B cell (primary cell): Measurements from ENCODE around the gene LMAN1L. TPM values are rescaled to one million over a fixed set of nuclear protein-coding genes. Genes with fewer than 3 reads are reported as not detected.

Experiments
- ATAC-seq: fragments of 200-7000 bp; cut with Tn5 transposase; one replicate; pipeline ENCODE4 v1.10.0; 2021; ENCODE audit warnings: low read depth, mild to moderate bottlenecking, moderate number of reproducible peaks, moderate library complexity
- CTCF ChIA-PET: fragments of 350-600 bp; sonication (Branson Sonifier 250); formaldehyde crosslinking; loops from one replicate; lab custom pipeline; 2021; ENCODE audit warnings: antibody characterized with exemption, inconsistent platforms; lab: Charles Lee
- POLR2A ChIA-PET: fragments of 350-600 bp; sonication (Branson Sonifier 250); formaldehyde crosslinking; loops from one replicate; lab custom pipeline; 2021; ENCODE audit warnings: antibody characterized with exemption; lab: Charles Lee
- DNase-seq: peaks from one replicate; pipeline ENCODE4 v3.0.0; 2013
- H2AFZ ChIP-seq: 2 replicates; pipeline ENCODE4 v1.6.1; 2012; ENCODE audit warnings: mild to moderate bottlenecking, low read depth, low read length; ENCODE audit not compliant: insufficient read depth, poor library complexity, severe bottlenecking
- H3K27ac ChIP-seq, 2 donors: 1 replicate in 1 of 2; 2 replicates in 1 of 2; pipeline ENCODE4 v1.5.1; 2012 to 2013; ENCODE audit warnings: low read length in 2 of 2, mild to moderate bottlenecking in 2 of 2, moderate library complexity in 1 of 2
- H3K27me3 ChIP-seq, 4 experiments: fragments of 200-600 bp in 1 of 4; sonication (generic) in 1 of 4; replicated peaks in 1 of 4; 1 replicate in 2 of 4; 2 replicates in 2 of 4; pipeline versions ENCODE4 v1.6.1 to v1.7.0; 2013 to 2016; ENCODE audit warnings: low read length in 3 of 4, mild to moderate bottlenecking in 2 of 4, mixed read lengths in 1 of 4, moderate library complexity in 1 of 4; ENCODE audit not compliant: insufficient read depth in 4 of 4, control insufficient read depth in 3 of 4; ENCODE audit errors: control extremely low read depth in 1 of 4
- H3K36me3 ChIP-seq, 2 experiments: replicated peaks in 1 of 2; 1 replicate in 1 of 2; 2 replicates in 1 of 2; pipeline versions ENCODE4 v1.6.1 to v1.7.1; 2013; ENCODE audit warnings: low read length in 1 of 2; ENCODE audit not compliant: insufficient read depth in 2 of 2, control insufficient read depth in 1 of 2; ENCODE audit errors: control extremely low read depth in 1 of 2, extremely low read depth in 1 of 2
- H3K4me1 ChIP-seq, 2 donors: fragments of 200-600 bp in 1 of 2; sonication (generic) in 1 of 2; 1 replicate in 1 of 2; 2 replicates in 1 of 2; pipeline versions ENCODE4 v1.5.1 to v1.6.1; 2013 to 2017; ENCODE audit warnings: low read length in 2 of 2; ENCODE audit not compliant: control insufficient read depth in 2 of 2, insufficient read depth in 2 of 2
- H3K4me2 ChIP-seq: replicated peaks from 2 replicates; pipeline ENCODE3; 2012; ENCODE audit warnings: mild to moderate bottlenecking, low read depth, low read length; ENCODE audit not compliant: poor library complexity, severe bottlenecking
- H3K4me3 ChIP-seq, 5 experiments: fragments of 200-600 bp in 1 of 5; sonication (generic) in 1 of 5; 1 replicate in 3 of 5; 2 replicates in 2 of 5; pipeline versions ENCODE4 v1.5.1 to v1.7.0; 2011 to 2016; ENCODE audit warnings: low read length in 4 of 5, mild to moderate bottlenecking in 4 of 5, low read depth in 2 of 5, control low read depth in 1 of 5, moderate library complexity in 1 of 5; ENCODE audit not compliant: insufficient read depth in 1 of 5; ENCODE audit errors: control extremely low read depth in 1 of 5, extremely low read depth in 1 of 5
- H3K79me2 ChIP-seq: fragments of 200-600 bp; sonication (generic); one replicate; pipeline ENCODE4 v1.6.0; 2016; ENCODE audit warnings: low read length; ENCODE audit not compliant: control insufficient read depth, insufficient read depth
- H3K9ac ChIP-seq: fragments of 200-600 bp; sonication (generic); 2 replicates; pipeline ENCODE4 v1.6.1; 2017; ENCODE audit warnings: mild to moderate bottlenecking, low read length, moderate library complexity
- H3K9me3 ChIP-seq, 3 donors: one replicate each; pipeline versions ENCODE4 v1.6.1 to v1.7.1; 2013; ENCODE audit warnings: low read length in 2 of 3; ENCODE audit not compliant: control insufficient read depth in 2 of 3, insufficient read depth in 1 of 3; ENCODE audit errors: control extremely low read depth in 1 of 3
- H4K20me1 ChIP-seq: 2 replicates; pipeline ENCODE4 v1.6.0; 2012; ENCODE audit warnings: mild to moderate bottlenecking, low read length; ENCODE audit not compliant: insufficient read depth, control insufficient read depth, poor library complexity, severe bottlenecking
- H3K27ac Mint-ChIP-seq: one replicate; pipeline ENCODE4 v1.8.0; 2021; ENCODE audit warnings: mixed read lengths
- H3K27me3 Mint-ChIP-seq: one replicate; pipeline ENCODE4 v1.8.0; 2021; ENCODE audit warnings: mixed read lengths
- H3K4me1 Mint-ChIP-seq: one replicate; pipeline ENCODE4 v1.8.0; 2021; ENCODE audit warnings: mixed read lengths
- H3K4me3 Mint-ChIP-seq: one replicate; pipeline ENCODE4 v1.8.0; 2021; ENCODE audit warnings: mixed read lengths
- H3K9me3 Mint-ChIP-seq: one replicate; pipeline ENCODE4 v1.8.0; 2022; ENCODE audit warnings: mixed read lengths; ENCODE audit not compliant: insufficient read depth
- CTCF ChIP-seq: fragments of 200-600 bp; IDR thresholded peaks from one replicate; pipeline ENCODE4 v1.8.0; 2022; ENCODE audit warnings: antibody characterized with exemption, mild to moderate bottlenecking
- EZH2 ChIP-seq: IDR thresholded peaks from 2 replicates; pipeline ENCODE4 v1.6.1; 2012; ENCODE audit warnings: borderline replicate concordance, low read depth, mild to moderate bottlenecking, moderate library complexity, low read length; ENCODE audit not compliant: insufficient read depth, poor library complexity, severe bottlenecking
- WGBS: methylation state at CpG from one replicate; pipeline ENCODE4 v1.1.5; 2013; ENCODE audit warnings: missing lambda C conversion rate; ENCODE audit not compliant: insufficient coverage; 5-methylcytosine and 5-hydroxymethylcytosine counted together
- intact Hi-C: fragments of 100-400 bp; cut with micrococcal nuclease; formaldehyde crosslinking; loops from one replicate; pipeline ENCODE4 v1.10.0; 2022
- polyA plus RNA-seq: library from polyadenylated mRNA; depleted of rRNA; stranded (reverse); fragments of >200 nt; gene quantifications from 2 replicates; pipeline ENCODE4 v1.2.3, GENCODE V29; 2012
- total RNA-seq, 2 donors: library from RNA; stranded (reverse); fragments of 120-200 nt in 1 of 2; gene quantifications; 1 replicate in 1 of 2; 2 replicates in 1 of 2; pipeline versions ENCODE4 v1.2.3 to v1.2.4, GENCODE V29; 2013 to 2022

The LMAN1L gene
- total and polyA plus RNA-seq, 2 donors (not counting 1 experiment from before 2014, with no cell fraction given) = 0.60 to 1.1 TPM

GRCh38 chr15:74821091-74821789 is 8.6 kb downstream of the LMAN1L start:
- peak; percentile 74 for DNase-seq
- TF ChIP-seq CTCF = no peak
- POLR2A ChIA-PET = no interaction called here
- Histone ChIP-seq H3K36me3 (no peaks in the 10 kb centered on the region), H4K20me1 (no peaks in the 10 kb centered on the region), H3K79me2 (peaks cover 23% of the 10 kb centered on the region), H3K4me3 (peak overlapping the region in 3 of 5 experiments; percentile 11 to 25 (median 22)), H3K27ac (no peak overlapping the region), H3K4me1 (peaks cover 35 to 40% of the 10 kb centered on the region in 2 donors), H3K27me3 (peaks cover 0 to 22% (median 6%) of the 10 kb centered on the region in 4 experiments), H2AFZ (peak overlapping the region; percentile 50), H3K4me2 (peak overlapping the region; percentile 81), H3K9me3 (peaks cover 0 to 6% (median 0%) of the 10 kb centered on the region in 3 donors), H3K9ac (peak overlapping the region; percentile 51)
- Mint-ChIP-seq H3K4me3 (peak overlapping the region; percentile 66), H3K27ac (peak overlapping the region; percentile 39), H3K9me3 (no peaks in the 10 kb centered on the region), H3K4me1 (peaks cover 44% of the 10 kb centered on the region), H3K27me3 (peaks cover 7% of the 10 kb centered on the region)
- CTCF ChIA-PET = interaction anchor here (0.7 to 3.1 kb wide), 13 partner anchors 12 to 383 kb away, joined by 3 to 30 read pairs (median 4); partner anchors contain the start of genes COX5A and ULK3
- 30% methylated on average over 10 of the region's 11 CpGs for WGBS
- ATAC-seq = peak; percentile 86
- intact Hi-C loops = no loop called here

GRCh38 chr15:74821790-74822158 is 9.1 kb downstream of the LMAN1L start:
- POLR2A ChIA-PET = no interaction called here
- TF ChIP-seq EZH2 (no peak), CTCF (no peak)
- H3K27me3 Mint-ChIP-seq = peaks cover 7% of the 10 kb centered on the region
- Histone ChIP-seq H3K4me3 (no peak overlapping the region), H3K27me3 (peaks cover 0 to 26% (median 7%) of the 10 kb centered on the region in 4 experiments), H3K9me3 (peaks cover 0 to 9% (median 0%) of the 10 kb centered on the region in 3 donors), H3K79me2 (peaks cover 23% of the 10 kb centered on the region), H3K4me2 (peak overlapping the region; percentile 81), H4K20me1 (peaks cover 3% of the 10 kb centered on the region), H3K4me1 (peaks cover 38 to 41% of the 10 kb centered on the region in 2 donors), H2AFZ (no peak overlapping the region), H3K36me3 (no peaks in the 10 kb centered on the region), H3K9ac (no peak overlapping the region), H3K27ac (no peak overlapping the region)
- peak overlapping the region; percentile 39 for H3K27ac Mint-ChIP-seq
- peak overlapping the region; percentile 66 for H3K4me3 Mint-ChIP-seq
- WGBS = 96% methylated on average over 7 of the region's 7 CpGs
- no peaks in the 10 kb centered on the region for H3K9me3 Mint-ChIP-seq
- ATAC-seq (no peak), DNase-seq (no peak)
- intact Hi-C loops = no loop called here
- CTCF ChIA-PET = interaction anchor here (0.9 to 3.1 kb wide), 11 partner anchors 16 to 382 kb away, joined by 3 to 30 read pairs (median 4); partner anchors contain the start of genes COX5A and ULK3
- peaks cover 43% of the 10 kb centered on the region for H3K4me1 Mint-ChIP-seq
